NCI-H146 treated with DMSO at 0.1 percent for 48 hours (cell line): Measurements from ENCODE around the gene TNP2.

ENCODE experiments used
- DNase-seq: peaks from one replicate; lab custom pipeline; 2025; ENCODE audit not compliant: unreplicated experiment; lab: John Stamatoyannopoulos, UW

TNP2 gene

GRCh38 chr16:11278681-11279628, 9.8 kb upstream of the TNP2 start:
- DNase-seq = no peak

GRCh38 chr16:11277607-11278337, 8.6 kb upstream of the TNP2 start:
- no peak for DNase-seq

DNA sequence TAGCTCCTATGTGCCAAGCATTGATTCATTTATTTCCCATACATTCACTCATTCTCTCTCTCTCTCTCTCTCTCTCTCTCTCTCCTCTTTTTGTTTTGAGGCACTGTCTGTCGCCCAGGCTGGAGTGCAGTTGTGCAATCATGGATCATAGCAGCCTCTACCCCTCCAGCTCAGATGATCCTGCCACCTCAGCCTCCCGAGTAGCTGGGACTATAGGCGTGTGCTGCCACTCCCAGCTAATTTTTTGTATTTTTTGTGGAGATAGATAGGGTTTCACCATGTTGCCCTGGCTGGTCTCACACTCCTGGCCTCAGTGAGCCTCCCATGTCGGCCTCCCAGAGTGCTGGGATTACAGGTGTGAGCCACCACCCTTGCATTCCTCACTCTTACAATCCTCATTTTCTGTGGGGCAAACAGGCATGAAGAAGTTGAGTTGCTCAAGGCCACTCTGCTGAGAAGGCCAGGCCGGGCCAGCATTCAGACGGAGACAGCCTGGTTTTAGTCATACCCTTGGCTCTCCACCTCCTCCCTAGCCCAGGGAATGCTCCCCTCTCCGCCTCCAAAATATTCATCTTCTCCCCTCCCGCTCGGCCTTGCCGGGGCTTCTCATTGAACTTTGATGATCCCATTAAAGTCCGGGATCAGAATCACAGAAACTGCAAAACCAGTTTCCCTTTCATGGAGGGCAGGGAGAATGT, 7.9 kb upstream of the TNP2 start:
- DNase-seq = no peak

GRCh38 chr16:11276143-11276895, 7.2 kb upstream of the TNP2 start, which contains the start of gene PRM2:
Gene PRM2 (minus strand): TSS chr16:11276480. CDS start chr16:11276370, 110 bp downstream.
- DNase-seq = no peak

- no peak for DNase-seq
These were observed 5.8 kb upstream of the TNP2 start for GRCh38 chr16:11274964-11275363.

DNA sequence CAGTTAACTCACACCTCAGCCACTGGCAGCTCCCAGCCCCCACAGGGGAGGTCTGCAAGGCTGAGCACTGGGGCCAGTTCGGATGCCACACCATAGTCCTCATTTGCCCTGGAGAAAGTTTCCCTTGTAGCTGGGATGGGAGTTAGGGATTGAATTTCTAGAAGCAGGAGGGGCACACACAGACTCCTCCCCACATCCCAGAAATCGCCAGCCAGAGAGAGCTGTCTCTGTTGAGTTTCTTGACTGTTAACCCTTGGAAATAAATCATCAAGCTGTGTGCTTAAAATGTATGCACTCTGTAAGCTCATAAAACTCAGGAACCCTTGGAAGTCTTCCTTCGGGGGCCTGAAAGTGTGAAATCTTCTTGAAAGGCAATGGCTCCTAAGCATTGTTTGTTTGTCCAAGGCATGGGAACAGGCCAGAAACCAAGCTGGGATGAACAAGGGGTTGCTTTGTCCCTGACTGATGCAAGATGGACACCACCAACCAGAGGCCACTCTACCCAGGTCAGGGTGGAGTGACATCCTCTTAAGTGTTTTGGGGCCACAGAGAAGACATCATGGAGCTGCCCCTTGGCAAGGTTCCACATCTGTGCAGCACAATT, 4.7 kb upstream of the TNP2 start:
- no peak for DNase-seq

DNA sequence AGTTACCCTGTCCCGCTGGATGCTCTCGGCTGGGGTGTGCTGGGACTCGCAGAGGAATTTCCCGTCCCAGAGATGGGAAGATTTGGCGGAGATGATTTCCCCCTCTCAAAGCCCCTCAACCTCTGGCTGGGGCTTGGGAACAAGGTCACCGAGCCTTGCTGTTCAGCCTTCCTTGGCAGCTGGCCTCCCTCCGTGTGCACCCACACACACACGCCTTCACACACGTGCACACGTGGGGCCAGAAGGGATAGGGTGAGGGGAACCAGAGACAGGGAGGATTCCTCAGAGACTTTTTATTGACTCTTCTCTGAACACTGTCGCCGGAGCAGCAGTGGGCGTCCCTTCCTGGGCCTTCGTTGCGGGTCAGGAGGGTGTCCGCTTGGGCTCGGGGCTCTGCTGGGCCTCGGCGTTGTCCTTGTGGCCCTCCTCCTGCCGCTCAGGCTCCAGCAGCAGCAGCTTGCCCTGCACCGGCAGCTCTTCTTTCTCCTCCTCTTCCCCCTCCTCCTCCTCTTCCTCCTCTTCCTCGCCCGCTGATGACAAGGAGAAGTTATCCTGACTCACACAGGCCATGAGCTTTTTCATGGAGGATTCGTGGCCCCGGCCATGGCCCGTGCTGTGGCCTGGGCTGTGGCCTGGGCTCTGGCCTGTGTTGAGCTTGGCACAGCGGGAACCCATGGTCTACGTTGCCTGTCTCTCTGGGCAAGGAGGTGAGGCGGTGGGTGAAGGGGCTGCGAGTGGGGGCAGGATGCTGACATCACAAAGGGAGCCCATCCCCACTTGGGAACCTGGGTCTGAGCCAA, 4.0 kb upstream of the TNP2 start, which contains the start of gene PRM3:
Gene PRM3, minus strand, starts transcription at position 709 of the 800 bp plus-strand sequence. Its CDS starts 34 bp downstream, at position 675.
- DNase-seq = no peak

DNA sequence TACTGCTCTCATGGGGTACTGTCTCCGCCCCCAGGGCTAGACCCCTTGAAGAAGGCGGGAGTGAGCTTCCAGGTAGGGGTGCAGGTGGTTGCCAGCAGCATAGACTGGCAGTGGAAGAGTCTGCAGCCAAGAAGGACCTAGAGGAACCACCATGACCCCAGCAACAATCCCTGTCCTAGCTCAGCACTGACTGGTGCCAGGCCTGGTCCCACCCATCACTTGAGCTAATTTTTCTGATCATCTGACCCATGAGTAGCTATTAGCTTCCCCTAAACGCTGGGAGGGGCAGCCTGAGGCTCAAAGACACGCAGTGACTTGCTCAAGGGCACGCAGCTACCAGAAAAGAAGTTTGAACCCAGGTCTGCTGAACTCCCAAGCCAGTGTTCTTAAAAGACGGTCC, 3.4 kb upstream of the TNP2 start:
- DNase-seq = no peak

- DNase-seq = no peak
These were observed 2.5 kb upstream of the TNP2 start for GRCh38 chr16:11271610-11272009.

DNA sequence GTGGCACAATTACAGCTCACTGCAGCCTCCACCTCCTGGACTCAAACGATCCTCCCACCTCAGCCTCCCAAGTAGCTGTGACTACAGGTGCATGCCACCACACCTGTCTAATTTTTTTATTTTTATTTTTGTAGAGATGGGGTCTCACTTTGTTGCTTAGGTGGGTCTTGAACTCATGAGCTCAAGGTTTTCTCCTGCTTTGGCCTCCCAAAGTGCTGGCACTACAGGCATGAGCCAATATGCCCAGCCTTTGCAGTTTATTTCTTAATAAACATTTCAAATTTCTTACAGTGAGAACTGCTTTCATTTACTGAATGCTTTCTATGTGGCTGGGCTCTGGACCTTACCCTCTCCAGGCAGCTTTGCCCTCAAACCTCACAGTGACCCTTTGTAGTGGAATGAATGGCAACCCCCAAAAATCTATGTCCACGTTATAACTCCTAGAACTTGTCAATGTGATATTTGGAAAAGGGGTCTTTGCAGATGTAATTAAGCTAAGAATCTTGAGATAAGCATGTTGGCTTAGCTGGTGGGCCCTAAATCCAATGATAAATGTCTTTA, 1.6 kb upstream of the TNP2 start:
- DNase-seq = no peak

- no peak for DNase-seq
These were observed 4.0 kb downstream of the TNP2 start for GRCh38 chr16:11265124-11265523.

DNA sequence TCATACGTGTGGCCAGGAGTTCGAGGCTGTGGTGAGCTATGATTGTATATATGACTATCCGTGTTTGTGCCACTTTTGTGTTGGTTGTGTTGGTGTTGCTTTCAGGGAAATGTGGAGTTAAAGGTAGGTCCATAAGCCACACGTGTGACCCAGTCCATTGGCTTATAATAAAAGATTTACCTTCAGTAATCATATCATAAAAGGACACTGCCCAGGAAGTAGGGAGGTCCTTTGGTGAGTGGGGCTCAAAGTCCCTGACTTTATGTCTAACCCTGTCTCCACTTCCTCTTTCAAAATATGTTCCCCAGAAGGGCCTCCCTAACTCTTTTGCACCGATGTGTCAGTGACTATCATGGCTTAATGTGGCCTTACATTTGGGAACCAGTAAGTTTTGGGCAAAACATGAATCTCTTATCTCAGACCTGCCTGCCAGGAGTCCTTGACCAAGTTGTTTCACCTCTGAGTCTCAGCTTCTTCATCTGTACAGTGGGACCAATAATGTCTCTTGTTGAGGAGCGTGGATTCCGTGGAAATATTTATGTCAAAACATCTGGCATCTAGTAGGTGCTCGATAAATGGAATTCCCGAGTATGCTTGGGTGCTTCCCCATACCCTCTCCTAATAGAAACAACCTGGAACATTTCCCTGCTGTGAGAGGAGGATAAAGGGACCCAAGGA, 4.8 kb downstream of the TNP2 start:
- DNase-seq = no peak

- DNase-seq = no peak
These were observed 5.4 kb downstream of the TNP2 start for GRCh38 chr16:11263737-11264136.

DNA sequence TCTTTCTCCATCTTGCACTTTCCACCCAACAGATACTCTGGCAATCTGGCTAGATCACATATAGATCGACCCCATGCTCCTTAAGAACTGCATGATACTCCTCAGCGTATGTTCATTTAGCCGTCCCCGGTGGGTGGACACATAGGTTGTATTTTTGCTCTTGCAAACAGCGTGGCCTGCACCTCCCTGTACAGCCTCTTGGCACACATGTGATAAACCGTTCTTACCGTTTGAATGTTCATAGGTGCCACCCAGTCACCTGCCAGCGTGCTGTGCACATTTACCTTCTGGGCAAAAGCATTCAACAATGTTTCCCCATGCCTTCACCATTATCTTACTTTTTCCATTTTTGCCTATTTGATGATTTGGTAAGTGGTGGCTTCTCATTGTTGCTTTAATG, 6.2 kb downstream of the TNP2 start:
- no peak for DNase-seq

DNA sequence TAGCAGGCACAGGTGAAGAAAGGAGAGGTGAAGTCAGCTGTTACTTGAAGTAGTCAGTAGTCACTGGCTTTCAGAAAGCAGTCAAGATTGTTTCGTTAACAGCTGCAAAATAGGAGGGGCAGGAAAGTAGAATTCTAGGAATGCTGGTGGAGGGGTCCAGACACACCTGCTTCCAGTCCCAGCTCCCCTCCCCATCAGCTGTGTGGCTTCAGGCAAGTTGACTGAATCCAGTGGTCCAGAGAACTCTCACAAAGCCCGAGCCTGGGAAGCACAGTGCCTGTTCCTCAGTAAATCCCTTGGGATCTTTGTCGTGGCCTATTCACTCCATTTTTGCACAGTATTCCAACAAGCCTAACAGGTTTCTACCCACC, 8.5 kb downstream of the TNP2 start:
- no peak for DNase-seq

GRCh38 chr16:11259655-11260595, 9.2 kb downstream of the TNP2 start:
- no peak for DNase-seq
